HG03558 (cell line): Measurements from ENCODE around the gene RNASEH2A.

Source experiments
- ATAC-seq: cut with Tn5 transposase; IDR thresholded peaks from one replicate; pipeline ENCODE4 v1.9.1; 2021; ENCODE audit warnings: moderate number of reproducible peaks; ENCODE audit not compliant: unreplicated experiment; ENCODE audit errors: extremely low read depth

Gene RNASEH2A

DNA sequence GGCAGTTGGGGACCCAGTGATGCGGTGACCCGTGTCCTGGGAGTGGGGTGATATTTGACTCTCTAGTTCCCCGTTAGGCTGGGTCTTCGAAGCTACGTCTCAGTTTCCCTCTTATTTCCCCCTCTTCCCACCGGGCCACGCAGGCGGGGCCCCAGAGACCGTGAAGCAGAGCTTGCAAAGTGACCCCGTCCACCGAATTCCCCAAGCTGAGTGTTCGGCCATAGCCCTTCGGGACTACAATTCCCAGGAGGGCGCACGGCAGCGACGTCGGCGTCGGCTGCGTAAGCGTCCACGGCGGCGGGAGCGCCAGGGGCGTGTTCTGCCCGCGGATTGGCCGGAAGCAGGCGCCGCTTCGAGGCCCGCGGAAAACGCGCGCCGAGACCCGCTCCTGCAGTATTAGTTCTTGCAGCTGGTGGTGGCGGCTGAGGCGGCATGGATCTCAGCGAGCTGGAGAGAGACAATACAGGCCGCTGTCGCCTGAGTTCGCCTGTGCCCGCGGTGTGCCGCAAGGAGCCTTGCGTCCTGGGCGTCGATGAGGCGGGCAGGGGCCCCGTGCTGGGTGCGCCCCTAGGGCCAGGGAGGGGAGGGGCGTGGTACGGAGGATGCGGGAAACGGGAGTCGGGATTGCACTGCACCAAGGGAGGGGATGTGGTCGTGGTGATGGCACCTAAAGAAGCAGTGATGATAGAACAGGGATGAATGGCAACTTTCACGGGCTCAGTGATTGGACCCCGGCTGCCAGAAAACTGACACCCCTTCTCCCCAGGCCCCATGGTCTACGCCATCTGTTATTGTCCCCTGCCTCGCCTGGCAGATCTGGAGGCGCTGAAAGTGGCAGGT is at the start of gene RNASEH2A:
Gene RNASEH2A (plus strand): TSS at position 343 of the 840 bp plus-strand sequence. CDS start 90 bp downstream, at position 433.
- peak; percentile 48 for ATAC-seq

DNA sequence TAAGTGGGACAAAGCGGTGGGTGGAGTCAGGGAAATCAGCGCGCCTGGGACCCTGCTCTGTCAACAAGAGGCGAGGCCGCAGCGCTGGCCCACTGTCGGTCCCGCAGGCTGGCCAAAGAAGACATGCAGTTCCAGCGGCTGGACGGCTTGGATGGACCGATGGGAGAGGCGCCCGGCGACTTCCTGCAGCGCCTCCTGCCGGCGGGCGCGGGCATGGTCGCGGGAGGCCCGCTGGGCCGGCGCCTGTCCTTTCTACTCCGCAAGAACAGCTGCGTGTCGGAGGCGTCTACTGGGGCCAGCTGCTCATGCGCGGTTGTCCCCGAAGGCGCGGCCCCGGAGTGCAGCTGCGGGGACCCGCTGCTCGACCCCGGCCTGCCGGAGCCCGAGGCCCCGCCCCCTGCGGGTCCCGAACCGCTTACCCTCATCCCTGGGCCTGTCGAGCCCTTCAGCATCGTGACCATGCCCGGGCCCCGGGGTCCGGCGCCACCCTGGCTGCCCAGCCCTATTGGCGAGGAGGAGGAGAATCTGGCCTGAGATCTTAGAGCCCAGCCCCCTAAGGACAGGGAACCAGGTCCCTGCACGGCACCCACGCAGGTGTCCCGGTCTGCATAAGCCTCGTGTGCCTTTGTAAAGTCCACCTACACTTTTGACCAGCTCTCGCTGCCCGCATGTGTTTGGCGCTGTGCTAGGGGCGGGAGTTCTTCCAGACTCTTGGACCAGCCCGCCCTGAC is 48.7 kb upstream of the RNASEH2A start:
- no peak for ATAC-seq

DNA sequence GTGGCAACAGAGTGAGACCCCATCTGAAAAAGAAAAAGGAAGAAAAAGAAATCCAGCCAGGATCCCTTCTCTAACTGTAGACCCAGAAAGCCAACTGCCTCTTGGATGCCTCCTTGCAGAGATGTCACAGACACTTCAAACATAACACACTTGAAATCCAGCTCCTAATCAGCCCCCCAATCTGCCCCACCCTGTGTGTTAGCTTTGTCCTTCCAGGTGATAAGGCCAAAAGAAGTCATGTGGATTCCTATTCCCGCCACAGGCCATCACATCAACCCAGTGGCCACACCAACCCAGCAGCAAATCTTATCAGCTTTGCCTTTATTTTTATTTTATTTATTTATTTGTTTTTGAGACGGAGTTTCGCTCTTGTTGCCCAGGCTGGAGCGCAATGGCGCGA is 46.7 kb upstream of the RNASEH2A start:
- ATAC-seq, result no peak

DNA sequence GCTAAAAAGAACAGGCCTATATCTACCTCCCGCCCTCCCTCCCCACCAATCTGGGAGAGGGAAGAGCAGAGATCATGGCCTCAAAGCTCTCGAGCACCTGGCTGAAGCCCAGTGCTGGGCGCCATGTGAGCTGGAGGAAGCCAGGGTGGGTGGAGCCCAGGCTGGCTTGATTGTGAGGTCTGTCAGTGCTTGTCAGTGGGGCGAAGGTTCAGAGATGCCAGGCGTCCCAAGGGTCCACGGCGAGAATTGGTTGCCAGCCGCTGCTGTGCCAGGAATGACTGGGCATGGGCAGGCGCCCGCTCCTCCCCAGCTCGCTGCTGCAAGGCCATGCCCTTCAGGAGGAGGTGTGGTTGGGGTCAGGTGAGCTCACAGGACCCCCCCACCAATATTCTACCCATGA is 43.3 kb upstream of the RNASEH2A start:
- ATAC-seq, result no peak

DNA sequence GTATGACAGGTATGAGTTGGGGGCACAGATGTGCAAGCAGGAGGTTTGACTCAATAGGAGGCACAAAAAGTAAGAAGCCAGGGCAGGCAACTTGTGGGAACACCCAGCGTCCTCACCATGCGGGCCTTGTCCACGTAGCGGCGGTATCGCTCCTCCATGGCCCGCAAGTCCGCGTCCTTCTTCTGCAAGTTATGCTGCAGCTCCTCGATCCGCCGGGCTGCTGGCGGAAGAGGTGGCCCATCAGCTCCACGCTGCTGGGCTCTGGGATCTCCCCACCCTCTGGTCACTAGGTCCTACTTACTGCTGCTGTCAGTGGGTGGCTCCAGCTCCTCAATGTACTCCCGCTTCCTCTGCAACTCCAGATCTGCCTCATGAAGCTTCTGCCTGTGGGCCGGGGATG is 41.7 kb upstream of the RNASEH2A start:
- no peak for ATAC-seq

DNA sequence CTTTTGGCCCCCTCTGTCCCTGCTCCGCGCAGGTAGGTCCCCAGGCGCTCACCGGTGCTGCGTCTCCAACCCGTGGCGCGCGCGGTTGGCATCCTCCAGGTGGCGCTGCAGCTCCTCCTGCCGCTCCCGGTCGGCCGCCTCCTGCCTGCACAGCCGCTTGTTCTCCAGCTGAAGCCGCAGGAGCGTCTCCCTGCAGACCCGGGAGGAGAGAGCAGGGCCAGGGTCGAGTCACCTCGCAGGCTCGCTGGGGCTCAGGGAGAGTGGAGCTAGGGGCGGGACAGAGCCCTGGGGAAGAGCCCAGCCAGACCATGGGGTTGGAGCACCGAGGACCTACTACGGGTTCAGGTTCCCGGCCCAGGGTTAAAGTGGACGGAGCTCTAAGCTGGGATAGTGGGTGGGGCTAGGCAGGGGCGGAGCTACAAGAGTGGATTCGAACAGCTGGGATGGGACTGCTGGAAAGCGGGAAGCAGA is 40.3 kb upstream of the RNASEH2A start:
- ATAC-seq, result no peak

DNA sequence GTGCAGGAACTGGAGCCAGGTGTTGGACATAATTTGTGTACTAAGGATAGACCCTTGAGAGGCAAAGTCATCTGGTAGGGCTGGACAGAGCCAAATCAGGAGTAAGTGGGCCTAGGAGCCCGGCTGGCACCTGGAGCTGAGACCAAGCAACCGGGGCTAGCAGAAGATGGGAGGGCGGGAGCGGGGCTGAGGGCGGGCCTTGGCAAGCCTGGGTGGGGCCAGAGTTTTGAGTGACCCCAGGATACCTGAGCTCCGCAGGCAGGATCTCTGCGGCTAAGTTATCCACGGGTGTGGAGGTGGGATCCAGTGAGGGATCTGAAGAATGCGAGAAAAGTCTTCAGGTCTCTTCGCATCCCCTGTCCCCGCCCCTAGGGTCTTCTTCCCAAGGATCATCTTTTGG is 39.2 kb upstream of the RNASEH2A start:
- no peak for ATAC-seq

DNA sequence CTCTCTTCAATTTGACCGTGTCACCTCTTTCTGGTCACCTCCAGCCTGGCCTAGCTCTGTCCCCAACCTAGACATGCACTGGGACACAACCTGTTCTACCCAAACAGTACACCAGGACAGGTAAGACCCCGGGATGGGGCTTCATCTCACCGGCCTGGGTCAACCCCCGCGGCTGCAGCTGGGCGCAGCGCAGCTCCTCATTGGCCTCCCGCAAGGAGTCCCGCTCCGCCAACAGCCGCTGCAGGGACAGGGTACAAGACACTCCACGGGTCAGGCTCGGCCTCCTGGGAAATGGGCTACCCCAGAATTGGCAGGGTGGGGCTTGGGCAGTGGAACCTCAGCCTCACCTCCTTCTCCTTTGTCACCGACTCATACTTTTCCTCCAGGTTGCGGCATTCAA is 38.7 kb upstream of the RNASEH2A start:
- ATAC-seq, result no peak

DNA sequence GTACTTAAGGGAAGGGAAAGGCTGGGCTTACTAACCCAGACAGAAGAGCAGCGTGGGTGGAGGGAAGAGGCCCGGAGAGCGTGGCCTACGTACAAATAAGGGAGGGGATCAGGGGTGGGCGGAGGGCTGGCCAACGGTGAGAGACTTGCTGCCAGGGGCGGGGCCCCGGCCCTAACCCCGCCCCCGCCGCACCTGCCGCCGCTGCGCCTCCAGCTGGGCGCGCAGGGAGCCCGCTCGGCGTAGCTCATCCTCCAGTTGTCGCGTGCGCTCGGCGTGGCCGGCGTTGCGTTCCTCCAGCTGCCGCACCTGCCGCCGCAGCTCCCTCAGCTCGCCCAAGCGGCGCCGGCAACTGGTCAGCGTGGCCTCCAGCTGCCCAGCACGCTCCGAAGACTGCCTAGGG is 36.7 kb upstream of the RNASEH2A start:
- ATAC-seq, result no peak

DNA sequence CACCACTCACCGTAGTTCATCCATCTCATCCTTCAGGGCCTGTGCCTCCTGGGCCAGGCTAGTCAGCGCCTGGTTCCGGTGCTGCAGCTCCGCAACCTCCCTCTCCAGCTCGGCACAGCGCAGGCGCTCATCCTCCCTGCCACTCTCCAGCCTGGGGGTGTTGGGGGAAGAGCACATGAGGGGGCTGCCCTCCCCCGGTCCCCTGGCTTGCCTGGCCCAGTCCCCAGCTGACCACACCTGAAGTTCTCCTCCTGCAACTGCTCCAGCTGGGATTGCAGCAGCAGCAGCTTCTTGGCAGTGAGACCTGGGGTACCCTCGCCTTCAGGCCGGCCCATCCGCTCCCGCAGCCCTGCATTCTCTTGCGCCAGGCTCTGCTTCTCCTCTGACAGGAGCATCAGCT is 35.5 kb upstream of the RNASEH2A start:
- no peak for ATAC-seq

DNA sequence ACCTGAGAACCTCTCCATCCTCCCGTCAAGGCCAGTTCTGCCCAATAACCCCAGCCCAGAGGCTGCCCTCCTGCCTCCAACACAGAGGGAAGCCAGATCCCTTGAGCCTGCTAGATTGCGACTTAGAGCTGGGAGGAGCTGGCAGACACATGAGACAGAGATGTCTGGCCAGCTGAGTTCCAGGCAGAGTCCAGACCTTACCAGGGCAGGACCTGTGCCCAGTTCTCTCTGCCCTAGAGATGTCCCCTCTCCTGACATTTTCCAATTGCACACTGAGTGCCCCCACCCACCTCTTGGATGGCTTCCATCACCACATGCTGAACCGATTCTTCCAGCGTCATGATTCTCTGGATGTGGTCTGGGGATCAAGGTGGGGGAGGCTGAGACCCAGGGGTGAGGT is 34.1 kb upstream of the RNASEH2A start:
- no peak for ATAC-seq

DNA sequence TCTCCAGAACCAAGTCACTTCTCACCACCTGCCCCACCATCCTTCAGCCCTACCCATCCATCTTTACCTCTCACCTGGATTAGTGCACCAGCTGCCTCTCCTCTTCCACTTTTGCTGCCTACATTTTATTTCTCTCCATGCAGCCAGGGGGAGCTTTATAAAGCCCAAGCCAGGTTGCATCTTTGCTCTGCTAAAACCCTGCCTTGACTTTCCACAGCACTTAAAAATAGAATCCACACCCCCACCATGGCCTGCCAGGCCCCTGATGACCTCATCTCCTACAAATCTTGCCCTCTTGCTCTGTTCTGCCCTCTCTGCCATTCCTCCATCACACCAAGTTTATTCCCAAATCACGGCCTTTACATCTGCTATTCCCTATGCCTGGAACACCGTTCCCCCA is 32.8 kb upstream of the RNASEH2A start:
- ATAC-seq, result no peak

DNA sequence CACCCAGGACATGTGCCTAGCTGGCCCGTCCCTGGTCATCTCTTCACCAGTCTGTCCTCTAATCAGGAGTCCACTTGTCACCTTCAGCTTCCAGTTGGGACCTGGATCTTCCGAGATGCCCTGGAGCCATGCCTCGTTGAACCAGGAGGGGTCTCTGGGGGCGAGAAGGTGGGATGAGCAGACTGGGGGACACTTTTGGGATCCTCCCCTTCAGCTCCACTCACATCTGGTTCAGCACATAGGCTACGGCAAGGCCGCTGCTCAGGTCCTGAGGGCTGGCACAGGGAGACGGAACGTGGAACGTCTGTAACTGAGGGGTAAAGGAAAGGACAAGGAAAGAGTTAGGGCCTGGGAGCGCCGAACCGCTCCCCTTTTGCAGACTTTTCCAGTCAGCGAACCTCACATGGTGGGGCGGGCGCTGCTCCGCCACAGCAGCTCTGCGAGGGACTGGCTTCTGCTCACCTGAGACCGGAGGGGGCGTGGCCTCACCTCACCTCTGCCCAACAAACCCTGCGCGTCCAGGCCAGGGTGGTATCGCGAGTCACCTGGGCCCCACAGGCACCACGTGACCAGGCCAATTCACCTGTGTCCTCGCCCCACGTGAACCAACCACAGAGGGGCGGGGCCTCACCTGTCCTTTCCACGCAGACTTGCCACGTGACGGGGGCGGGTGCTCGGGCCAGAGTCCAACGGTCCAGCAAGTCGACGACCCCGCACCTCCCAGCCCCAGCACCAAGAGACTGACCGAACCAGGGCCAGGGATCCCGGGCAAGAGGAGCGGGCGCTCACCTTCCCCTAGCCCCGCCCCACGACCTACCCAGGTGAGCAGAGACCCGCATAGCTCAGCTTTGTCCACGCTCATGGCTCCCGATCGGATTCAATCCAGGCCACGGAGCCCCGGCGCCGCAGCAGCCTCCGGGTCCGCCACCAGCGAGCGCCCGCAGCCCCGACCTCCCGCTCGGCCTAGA is 31.5 kb upstream of the RNASEH2A start, which contains the start of gene HOOK2:
Gene HOOK2 (minus strand): TSS at position 965 of the 968 bp plus-strand sequence. CDS start 103 bp downstream, at position 862.
- ATAC-seq, result no peak

DNA sequence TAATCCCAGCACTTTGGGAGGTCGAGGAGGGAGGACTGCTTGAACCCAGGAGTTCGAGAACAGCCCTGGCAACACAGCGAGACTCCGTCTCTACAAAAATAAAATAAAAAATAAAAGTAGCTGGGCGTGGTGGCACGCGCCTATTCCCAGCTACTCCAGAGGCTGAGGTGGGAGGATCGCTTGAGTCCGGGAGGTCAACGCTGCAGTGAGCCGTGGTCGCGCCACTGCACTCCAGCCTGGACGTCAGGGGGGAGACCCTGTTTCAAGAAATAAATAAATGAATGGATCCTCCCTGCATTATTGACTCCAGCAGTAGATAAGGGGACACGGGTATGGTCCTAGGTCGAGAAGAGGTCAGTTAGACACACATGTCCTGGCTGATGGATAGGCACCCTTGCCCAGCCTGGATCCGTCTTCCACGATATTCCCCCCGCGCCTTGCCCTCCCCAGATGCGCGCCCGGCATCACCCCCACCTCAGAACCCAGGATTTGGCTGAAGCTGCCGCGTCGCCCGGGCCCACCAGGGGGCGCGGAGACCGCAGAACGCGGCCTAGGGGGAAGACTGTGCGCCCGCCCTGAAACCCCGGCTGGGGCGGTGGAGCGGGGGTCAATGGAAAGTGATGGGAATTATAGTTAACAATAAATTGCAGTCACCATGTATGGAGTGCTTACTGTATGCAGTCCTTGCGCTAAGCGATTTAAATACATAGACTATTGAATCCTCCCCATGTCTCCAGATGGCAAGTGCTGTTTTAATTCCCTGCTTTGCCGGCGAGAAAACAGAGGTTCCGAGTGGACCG is 29.0 kb upstream of the RNASEH2A start:
- ATAC-seq, result no peak

DNA sequence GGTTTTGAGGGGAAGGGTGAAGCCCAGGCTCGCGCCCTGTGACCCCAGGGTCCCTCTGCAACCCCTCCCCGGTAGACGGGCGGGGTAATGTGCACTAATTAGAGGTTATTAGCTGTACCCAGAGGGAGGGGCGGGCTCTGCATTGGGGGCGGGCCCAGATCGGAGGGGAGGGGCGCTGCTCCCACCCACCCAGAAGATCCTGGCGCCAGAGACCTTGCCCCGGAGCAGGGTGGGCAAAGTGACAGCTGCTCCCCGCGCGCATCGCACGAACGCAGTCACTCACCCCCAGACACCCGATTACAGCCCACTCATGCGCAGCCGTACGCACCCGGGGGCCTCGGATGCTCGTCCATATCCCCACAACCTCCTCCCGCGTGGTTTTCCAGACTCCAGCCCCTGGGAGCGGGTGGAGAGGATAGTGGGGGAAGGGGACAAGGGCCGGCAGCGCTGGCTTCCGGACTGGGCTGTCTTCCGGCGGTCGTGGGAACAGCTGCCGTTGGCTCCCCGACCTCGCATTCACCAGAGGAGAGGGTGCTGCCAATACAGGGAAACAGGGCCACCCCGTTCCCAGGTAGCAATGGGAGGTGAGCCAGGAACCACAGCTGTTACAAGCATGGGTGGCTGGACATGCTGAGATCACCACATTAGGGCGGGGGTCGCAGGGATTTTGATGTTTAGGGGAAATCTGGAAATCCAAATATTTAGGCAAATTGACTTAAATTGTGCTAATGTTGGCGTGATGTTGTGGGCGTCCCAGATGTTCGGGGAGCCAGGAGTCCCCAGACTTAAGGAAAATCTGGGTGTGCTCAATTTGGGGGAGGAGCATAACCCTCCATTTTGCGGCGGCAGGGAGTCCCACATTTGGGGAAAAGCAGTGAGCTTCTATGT is 28.1 kb upstream of the RNASEH2A start:
- ATAC-seq, result no peak

DNA sequence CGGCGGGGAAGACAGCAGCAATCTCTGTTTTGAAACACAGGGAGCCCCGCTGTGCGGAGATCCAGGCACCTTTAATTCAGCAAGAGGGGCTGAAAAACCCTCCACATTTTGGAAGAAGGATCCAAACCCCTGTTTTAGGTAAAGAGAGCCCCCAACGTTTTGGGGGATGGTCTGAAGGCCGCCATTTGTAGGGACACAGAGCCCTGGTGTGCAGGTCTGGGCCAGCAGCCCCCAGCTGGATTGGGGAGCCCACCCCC is 27.6 kb upstream of the RNASEH2A start:
- no peak for ATAC-seq

DNA sequence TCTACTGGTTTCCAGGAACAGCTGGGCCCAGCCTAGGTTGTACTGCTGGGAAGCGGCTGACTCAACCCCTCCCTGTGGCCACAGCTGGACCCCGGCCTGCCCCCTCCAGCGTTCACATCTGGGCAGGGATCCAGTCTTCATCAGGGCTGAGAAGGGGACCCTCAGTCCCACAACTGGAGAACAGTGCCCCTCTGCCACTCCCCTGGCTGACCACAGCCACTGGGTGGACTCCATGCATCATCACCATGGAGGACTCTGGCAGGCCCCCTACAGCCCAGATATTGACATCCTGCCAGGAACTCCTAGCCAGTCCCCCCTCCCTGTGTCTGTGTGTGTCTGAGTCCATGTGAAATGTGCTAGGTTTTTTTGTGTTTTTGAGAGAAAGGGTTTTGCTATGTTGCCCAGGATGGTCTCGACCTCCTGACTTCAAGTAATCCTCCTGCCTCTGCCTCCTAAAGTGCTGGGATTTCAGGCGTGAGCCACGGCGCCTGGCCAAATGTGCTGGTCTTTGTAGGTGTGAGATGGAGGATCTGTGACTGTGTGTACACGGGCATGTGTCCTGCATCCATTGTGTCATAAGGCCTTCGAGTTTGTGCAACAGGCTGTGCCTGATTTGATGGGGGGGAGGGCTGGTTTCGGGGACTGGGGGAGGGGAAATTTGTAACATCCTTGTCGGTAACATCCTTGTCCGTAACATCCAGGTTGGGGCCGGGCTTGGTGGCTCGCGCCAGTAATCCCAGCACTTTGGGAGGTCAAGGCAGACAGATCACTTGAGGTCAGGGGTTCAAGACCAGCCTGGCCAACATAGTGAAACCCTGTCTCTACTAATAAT is 27.0 kb upstream of the RNASEH2A start:
- ATAC-seq, result no peak

DNA sequence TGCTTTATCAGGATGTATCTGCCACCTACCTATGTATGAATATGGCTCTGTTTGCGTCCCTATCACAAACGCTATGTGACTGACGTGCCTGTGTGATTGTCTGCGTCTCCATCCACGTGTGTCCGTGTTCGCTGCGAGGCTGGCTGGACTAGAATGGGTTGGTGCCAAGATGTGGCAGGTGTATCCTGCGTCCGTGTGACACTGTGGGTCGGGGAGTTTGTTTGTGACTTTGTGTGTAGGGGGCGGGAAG is 24.3 kb upstream of the RNASEH2A start:
- ATAC-seq, result no peak
